ENCODE results near the gene FBXW2.

GRCh38 chr9:120791161-120791560 lies 2.1 kb downstream of the FBXW2 start:
- TF ChIP-seq CTCF (IDR thresholded peaks at IDR 0.05): no peak
- no peak for TF ChIP-seq POLR2A (IDR thresholded peaks at IDR 0.05)

All from adrenal gland (tissue), 5 donors.